Stimulated activated CD4-positive, alpha-beta T cell treated with anti-CD3 and anti-CD28 coated beads, Interleukin-15, amount 100 ng/mL, for 24 hours (primary cell): ENCODE data around the gene CDKL5.

Source experiments
- DNase-seq: peaks from one replicate; pipeline ENCODE4 v3.0.0-alpha.2; 2020

The CDKL5 gene

GRCh38 chrX:18652636-18653035 lies 227.2 kb downstream of the CDKL5 start:
- no peak for DNase-seq

- no peak for DNase-seq
These were observed 229.7 kb downstream of the CDKL5 start for GRCh38 chrX:18654875-18655836.

- DNase-seq, result no peak
These were observed 235.9 kb downstream of the CDKL5 start for GRCh38 chrX:18661273-18661672.

- DNase-seq, result no peak
These were observed 239.5 kb downstream of the CDKL5 start for GRCh38 chrX:18664947-18665346.

- no peak for DNase-seq
These were observed 241.2 kb downstream of the CDKL5 start for GRCh38 chrX:18666614-18667013.

- DNase-seq, result no peak
These were observed 242.8 kb downstream of the CDKL5 start for GRCh38 chrX:18668071-18668835.

GRCh38 chrX:18672008-18672407 lies 246.6 kb downstream of the CDKL5 start, which contains the start of gene RS1:
Gene RS1 (minus strand): TSS chrX:18672108. CDS start chrX:18672068, 40 bp downstream.
- DNase-seq, result no peak

- peak; percentile 25 for DNase-seq
These were observed 249.0 kb downstream of the CDKL5 start for GRCh38 chrX:18674417-18674787.

GRCh38 chrX:18674788-18675735 lies 249.7 kb downstream of the CDKL5 start:
- peak; percentile 75 for DNase-seq

- no peak for DNase-seq
These were observed 250.6 kb downstream of the CDKL5 start for GRCh38 chrX:18676050-18676449.

- DNase-seq, result no peak
These were observed 251.1 kb downstream of the CDKL5 start for GRCh38 chrX:18676470-18676869.

- no peak for DNase-seq
These were observed 251.9 kb downstream of the CDKL5 start for GRCh38 chrX:18677161-18677869.

- DNase-seq, result no peak
These were observed 256.6 kb downstream of the CDKL5 start for GRCh38 chrX:18681996-18682395.

- DNase-seq, result no peak
These were observed 257.6 kb downstream of the CDKL5 start for GRCh38 chrX:18682979-18683387.

GRCh38 chrX:18687856-18688495 lies 262.6 kb downstream of the CDKL5 start:
- no peak for DNase-seq

- DNase-seq, result no peak
These were observed 266.0 kb downstream of the CDKL5 start for GRCh38 chrX:18691431-18691830.

- DNase-seq, result no peak
These were observed 267.1 kb downstream of the CDKL5 start for GRCh38 chrX:18692541-18692940.

GRCh38 chrX:18696653-18697052 lies 271.2 kb downstream of the CDKL5 start:
- DNase-seq, result no peak

GRCh38 chrX:18698737-18699650 lies 273.6 kb downstream of the CDKL5 start:
- DNase-seq, result no peak

GRCh38 chrX:18701621-18702361 lies 276.4 kb downstream of the CDKL5 start:
- no peak for DNase-seq
